GM12878 (cell line): ENCODE data around the gene FXYD7. TPM values are rescaled to one million over a fixed set of nuclear protein-coding genes. Genes with fewer than 3 reads are reported as not detected.

Source experiments
- ATAC-seq: fragments of 200-7000 bp; cut with Tn5 transposase; 3 replicates; pipeline ENCODE4 v1.9.1; 2020; ENCODE audit warnings: mild to moderate bottlenecking, moderate library complexity
- BruUV-seq: library from RNA; stranded (reverse); fragments of 400-500 nt; replicated peaks from 2 replicates; lab custom pipeline; 2021; lab: Mats Ljungman, UMichigan
- CTCF ChIA-PET: fragments of 300-600 bp; sonication (Branson Sonifier 250); formaldehyde crosslinking; extraction: SDS; loops from one replicate; lab custom pipeline; 2021; ENCODE audit warnings: inconsistent platforms; lab: Yijun Ruan, JAX
- POLR2A ChIA-PET: fragments of 350-600 bp; formaldehyde crosslinking; extraction: SDS; loops from one replicate; lab custom pipeline; 2021; ENCODE audit warnings: inconsistent platforms; lab: Charles Lee
- RAD21 ChIA-PET: fragments of 300-600 bp; sonication (Branson Sonifier 250); formaldehyde crosslinking; loops from one replicate; lab custom pipeline; 2023; ENCODE audit warnings: antibody characterized with exemption; ENCODE audit not compliant: unreplicated experiment; lab: Charles Lee
- SMC1A ChIA-PET: fragments of 300-600 bp; sonication (Branson Sonifier 250); formaldehyde crosslinking; loops from one replicate; lab custom pipeline; 2023; ENCODE audit not compliant: unreplicated experiment, uncharacterized antibody; lab: Charles Lee
- DNase-seq: peaks from one replicate; pipeline ENCODE4 v3.0.0-alpha.2; 2011; ENCODE audit warnings: low read depth, low spot score
- FAIRE-seq: peaks from 3 replicates; lab custom pipeline; 2011; peaks lifted over from hg19 to GRCh38; lab: Jason Lieb, UNC
- H2AFZ ChIP-seq: 2 replicates; pipeline ENCODE4 v1.6.0; 2011; ENCODE audit warnings: low read depth, low read length, control low read depth; ENCODE audit not compliant: control insufficient read depth
- H3K27ac ChIP-seq: 2 replicates; pipeline ENCODE4 v1.5.1; 2011; ENCODE audit warnings: control low read depth; ENCODE audit not compliant: control insufficient read depth, insufficient read depth
- H3K27me3 ChIP-seq, 2 experiments: replicated peaks in 1 of 2; 2 replicates each; pipeline versions ENCODE4 v1.6.0 to v1.6.1; 2011; ENCODE audit warnings: low read length in 1 of 2; ENCODE audit not compliant: control insufficient read depth in 2 of 2, insufficient read depth in 2 of 2
- H3K36me3 ChIP-seq, 2 experiments: 2 replicates each; pipeline ENCODE4 v1.5.1; 2011; ENCODE audit warnings: low read length in 1 of 2; ENCODE audit not compliant: control insufficient read depth in 2 of 2, insufficient read depth in 2 of 2
- H3K4me1 ChIP-seq: 2 replicates; pipeline ENCODE4 v1.6.1; 2011; ENCODE audit warnings: mild to moderate bottlenecking, low read length, moderate library complexity, mixed read lengths; ENCODE audit not compliant: control insufficient read depth, insufficient read depth
- H3K4me2 ChIP-seq: 2 replicates; pipeline ENCODE4 v1.6.0; 2011; ENCODE audit warnings: control low read depth; ENCODE audit not compliant: control insufficient read depth, insufficient read depth
- H3K4me3 ChIP-seq: fragments of 200-600 bp; sonication (generic); 2 replicates; pipeline ENCODE4 v1.5.1; 2016
- H3K79me2 ChIP-seq: 2 replicates; pipeline ENCODE4 v1.6.0; 2011; ENCODE audit warnings: low read length; ENCODE audit not compliant: control insufficient read depth, insufficient read depth
- H3K9ac ChIP-seq: 2 replicates; pipeline ENCODE4 v1.8.0; 2011; ENCODE audit warnings: low read length, control low read depth, mixed read lengths; ENCODE audit not compliant: control insufficient read depth, insufficient read depth
- H3K9me3 ChIP-seq: replicated peaks from 3 replicates; pipeline ENCODE4 v1.5.1; 2011; ENCODE audit warnings: mild to moderate bottlenecking, low read length; ENCODE audit not compliant: control insufficient read depth, insufficient read depth
- H4K20me1 ChIP-seq: 2 replicates; pipeline ENCODE4 v1.6.0; 2011; ENCODE audit not compliant: control insufficient read depth, insufficient read depth
- CTCF ChIP-seq, 3 experiments: IDR thresholded peaks in 2 of 3; conservative IDR thresholded peaks in 1 of 3; 2 replicates each; pipeline ENCODE4 v1.5.1; 2011; ENCODE audit warnings: low read depth in 3 of 3, low read length in 3 of 3, mild to moderate bottlenecking in 3 of 3, control low read depth in 2 of 3, moderate library complexity in 2 of 3, inconsistent platforms in 1 of 3, mixed read lengths in 1 of 3; ENCODE audit not compliant: control insufficient read depth in 2 of 3, insufficient read depth in 1 of 3; ENCODE audit errors: extremely low read depth in 1 of 3
- FOS ChIP-seq: IDR thresholded peaks from 3 replicates; pipeline ENCODE4 v1.6.1; 2011; ENCODE audit warnings: borderline replicate concordance; ENCODE audit not compliant: insufficient read length; ENCODE audit errors: extremely low read depth
- GABPA ChIP-seq: IDR thresholded peaks from 2 replicates; pipeline ENCODE4 v1.6.1; 2014; ENCODE audit warnings: antibody characterized with exemption, low read depth, mild to moderate bottlenecking, inconsistent platforms
- IKZF1 ChIP-seq: fragments of 450-650 bp; conservative IDR thresholded peaks from 2 replicates; pipeline ENCODE4 v1.6.1; 2017; ENCODE audit warnings: antibody characterized with exemption, mild to moderate bottlenecking
- MYB ChIP-seq: fragments of 150-350 bp; IDR thresholded peaks from 2 replicates; pipeline ENCODE4 v1.6.1; 2014; ENCODE audit warnings: mild to moderate bottlenecking, low read depth, low read length, borderline replicate concordance
- NFYA ChIP-seq: IDR thresholded peaks from 2 replicates; pipeline ENCODE4 v1.6.1; 2011; ENCODE audit warnings: low read depth, mild to moderate bottlenecking, low read length, improper control_type of control experiment, borderline replicate concordance
- POU2F2 ChIP-seq: IDR thresholded peaks from 3 replicates; pipeline ENCODE4 v1.6.1; 2011; ENCODE audit warnings: low read depth, mild to moderate bottlenecking, low read length, borderline replicate concordance
- RB1 ChIP-seq: fragments of 450-650 bp; formaldehyde crosslinking; IDR thresholded peaks from 2 replicates; pipeline ENCODE4 v1.6.1; 2017; ENCODE audit warnings: mild to moderate bottlenecking, borderline replicate concordance
- RCOR1 ChIP-seq: conservative IDR thresholded peaks from 2 replicates; pipeline ENCODE4 v1.6.1; 2012; ENCODE audit warnings: low read depth, low read length, improper control_type of control experiment
- SMAD1 ChIP-seq: fragments of 450-650 bp; IDR thresholded peaks from 2 replicates; pipeline ENCODE4 v1.6.1; 2018; ENCODE audit warnings: mild to moderate bottlenecking, low read depth; ENCODE audit not compliant: partially characterized antibody
- SMARCA5 ChIP-seq: fragments of 450-650 bp; IDR thresholded peaks from 2 replicates; pipeline ENCODE4 v1.6.1; 2017; ENCODE audit warnings: mild to moderate bottlenecking
- SMC3 ChIP-seq: IDR thresholded peaks from 2 replicates; pipeline ENCODE4 v1.6.1; 2011; ENCODE audit warnings: low read length, improper control_type of control experiment, borderline replicate concordance
- SPI1 ChIP-seq: IDR thresholded peaks from 2 replicates; pipeline ENCODE4 v1.6.1; 2011; ENCODE audit warnings: low read depth, mild to moderate bottlenecking, low read length, moderate library complexity, borderline replicate concordance; ENCODE audit not compliant: insufficient read depth
- SUZ12 ChIP-seq: fragments of 200-600 bp; sonication (generic); IDR thresholded peaks from one replicate; pipeline ENCODE4 v1.6.1; 2018; ENCODE audit warnings: antibody characterized with exemption, mild to moderate bottlenecking; ENCODE audit not compliant: unreplicated experiment
- TBL1XR1 ChIP-seq: IDR thresholded peaks from 2 replicates; pipeline ENCODE4 v1.6.1; 2012; ENCODE audit warnings: low read depth, low read length, improper control_type of control experiment
- WRNIP1 ChIP-seq: IDR thresholded peaks from 2 replicates; pipeline ENCODE4 v1.6.1; 2011; ENCODE audit warnings: low read depth, low read length, improper control_type of control experiment, borderline replicate concordance
- YBX1 ChIP-seq: fragments of 450-650 bp; IDR thresholded peaks from 2 replicates; pipeline ENCODE4 v1.6.1; 2016; ENCODE audit warnings: antibody characterized with exemption
- ZNF622 ChIP-seq: fragments of 450-650 bp; IDR thresholded peaks from 2 replicates; pipeline ENCODE4 v1.6.1; 2017; ENCODE audit warnings: mild to moderate bottlenecking, inconsistent platforms
- ZNF687 ChIP-seq: fragments of 450-650 bp; IDR thresholded peaks from 2 replicates; pipeline ENCODE4 v1.6.1; 2017; ENCODE audit warnings: mild to moderate bottlenecking, moderate library complexity
- WGBS: methylation state at CpG from one replicate; pipeline ENCODE4 v1.1.6; 2016; ENCODE audit warnings: low lambda C conversion rate; ENCODE audit not compliant: insufficient replicate concordance, insufficient coverage; ENCODE audit errors: missing lambda C conversion rate; 5-methylcytosine and 5-hydroxymethylcytosine counted together
- in situ Hi-C: fragments of 300-500 bp; cut with MboI; formaldehyde crosslinking; loops from 9 replicates; pipeline ENCODE4 v1.14.3; 2018; ENCODE audit warnings: mixed read lengths
- intact Hi-C: fragments of 100-400 bp; cut with micrococcal nuclease; formaldehyde crosslinking; loops from one replicate; pipeline ENCODE4 v1.14.2; 2022; ENCODE audit not compliant: unreplicated experiment
- polyA plus RNA-seq, 11 experiments: library from polyadenylated mRNA; depleted of rRNA in 4 of 11; unstranded in 6 of 11; stranded (reverse) in 5 of 11; fragments of >200 nt; fragmentation: Nextera tagmentation in 4 of 11; fragmentation: Illumina TruSeq in 1 of 11; extraction: Ambion mirVana in 4 of 11; extraction: Trizol in 1 of 11; gene quantifications; 1 replicate in 1 of 11; 2 replicates in 10 of 11; pipeline versions ENCODE4 v1.2.1 to v1.2.3, GENCODE V29; 2011 to 2016; ENCODE audit warnings: inconsistent platforms in 2 of 11, missing spikeins in 2 of 11, low read depth in 1 of 11
- total RNA-seq, 4 experiments: library from RNA; depleted of rRNA in 3 of 4; stranded (reverse); fragments of >200 nt in 3 of 4; fragmentation: Illumina TruSeq in 1 of 4; extraction: Trizol in 1 of 4; gene quantifications; 2 replicates each; pipeline versions ENCODE4 v1.2.1 to v1.2.3, GENCODE V29; 2013 to 2021

The FXYD7 gene
- total and polyA plus RNA-seq, 10 of the 15 experiments (the other 5 are each of a cell fraction or from before 2014, with no cell fraction given) = 0.07 to 0.28 (median 0.12) TPM; not detected in 7

GRCh38 chr19:35134601-35135242 is 8.3 kb upstream of the FXYD7 start, which contains the start of gene LGI4:
LGI4 (minus strand) TSS chr19:35135059; CDS start chr19:35134680, 379 bp downstream.
- no peaks in the 10 kb centered on the region for H4K20me1 ChIP-seq
- H3K9ac ChIP-seq = no peak within 1 kb of the TSS
- no peaks in the 10 kb centered on the region for H3K36me3 ChIP-seq
- CTCF ChIA-PET = interaction anchor here (0.8 to 5.0 kb wide), 14 partner anchors 7 to 134 kb away, joined by 3 to 75 read pairs (median 6); partner anchors contain the start of genes FXYD3 and GRAMD1A
- H3K9me3 ChIP-seq = no peaks in the 10 kb centered on the region
- RAD21 ChIA-PET = interaction anchor here (1.2 to 3.0 kb wide), 3 partner anchors 65 to 91 kb away, joined by 3 to 30 read pairs (median 4); no protein-coding TSS in a partner anchor
- no peak within 1 kb of the TSS for H3K27ac ChIP-seq
- H3K4me1 ChIP-seq = peaks cover 4% of the 10 kb centered on the region; the same call in 1 of the 2 replicates
- DNase-seq (no peak), FAIRE-seq (no peak), ATAC-seq (no peak)
- H3K4me2 ChIP-seq = no peak within 1 kb of the TSS
- WGBS = 29% methylated on average over 5 of the region's 15 CpGs
- H3K4me3 ChIP-seq = no peak within 1 kb of the TSS
- H3K79me2 ChIP-seq = no peaks in the 10 kb centered on the region
- in situ Hi-C loops = loop anchor here (5.0 kb wide), 1 partner anchor 67 kb away; no protein-coding TSS in a partner anchor
- no peak within 1 kb of the TSS for H2AFZ ChIP-seq
- no TSS peak for BruUV-seq
- no peaks in the 10 kb centered on the region for H3K27me3 ChIP-seq
- POLR2A ChIA-PET = no interaction called here
- SMC1A ChIA-PET = interaction anchor here (0.9 to 3.8 kb wide), 3 partner anchors 18 to 80 kb away, joined by 3 to 30 read pairs (median 10); partner anchors contain the start of gene FXYD3
- intact Hi-C loops = loop anchor here (1.0 to 10.0 kb wide), 3 partner anchors 20 to 160 kb away; no protein-coding TSS in a partner anchor
- no peak for TF ChIP-seq SPI1
- TF ChIP-seq GABPA = no peak
- TF ChIP-seq POU2F2 = no peak
- no peak for TF ChIP-seq ZNF622
- TF ChIP-seq ZNF687 = no peak
- no peak for TF ChIP-seq IKZF1
- TF ChIP-seq SMAD1 = no peak
- no peak for TF ChIP-seq FOS
- TF ChIP-seq SMC3 = no peak
- TF ChIP-seq RB1 = no peak
- TF ChIP-seq WRNIP1 = no peak
- TF ChIP-seq SMARCA5 = no peak
- TF ChIP-seq YBX1 = no peak
- no peak for TF ChIP-seq SUZ12
- no peak for TF ChIP-seq TBL1XR1
- no peak for TF ChIP-seq RCOR1
- TF ChIP-seq MYB = no peak
- TF ChIP-seq CTCF (IDR thresholded peaks at IDR 0.05 in 2 of 3, conservative IDR thresholded peaks at IDR 0.05 in 1 of 3; ENCODE audit: control insufficient read depth in 2 of 3, extremely low read depth in 1 of 3, insufficient read depth in 1 of 3, low read depth in 3 of 3, low read length in 3 of 3) = no peak
- no peak for TF ChIP-seq NFYA
